Measurements from ENCODE around the gene LMNTD1.
A peak's percentile ranks its signal among the peaks of the same experiment; 100 is the strongest.

The LMNTD1 gene

DNA sequence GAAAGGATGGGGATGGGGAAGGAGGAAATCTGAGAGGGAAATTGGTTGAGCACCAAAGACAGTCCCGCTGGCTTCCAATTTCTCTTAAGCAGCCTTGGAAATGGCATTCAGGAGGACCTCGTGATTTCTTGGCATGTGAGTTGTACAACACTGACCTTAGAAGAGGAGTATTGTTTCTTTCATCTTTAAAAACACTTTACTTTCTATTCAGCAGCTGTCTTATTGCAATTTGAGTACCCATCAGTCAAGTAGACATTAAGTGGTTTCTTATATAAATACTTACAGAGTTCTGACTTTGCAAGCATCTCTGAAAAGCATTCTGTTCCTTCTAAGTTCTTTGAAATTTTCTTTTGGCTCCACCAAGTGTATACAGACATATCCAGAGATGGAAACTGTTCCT is 83.2 kb downstream of the LMNTD1 start:
- Histone ChIP-seq H3K27ac (ENCODE audit: low read depth, low read length) (no peak overlapping the region), H3K4me3 (ENCODE audit: low read length) (no peak overlapping the region), H3K36me3 (ENCODE audit: control insufficient read depth, insufficient read depth, low read length) (no peaks in the 10 kb centered on the region), H3K27me3 (ENCODE audit: control insufficient read depth, insufficient read depth, low read length) (no peaks in the 10 kb centered on the region), H3K9ac (ENCODE audit: low read length) (no peak overlapping the region), H3K4me1 (ENCODE audit: control insufficient read depth, insufficient read depth, low read length) (no peaks in the 10 kb centered on the region)

GRCh38 chr12:25469368-25469767 is 83.7 kb downstream of the LMNTD1 start:
- H3K4me1 ChIP-seq (ENCODE audit: control insufficient read depth, insufficient read depth, low read length): no peaks in the 10 kb centered on the region
- H3K4me3 ChIP-seq (ENCODE audit: low read length): no peak overlapping the region
- no peaks in the 10 kb centered on the region for H3K36me3 ChIP-seq (ENCODE audit: control insufficient read depth, insufficient read depth, low read length)
- H3K27ac ChIP-seq (ENCODE audit: low read depth, low read length): no peak overlapping the region
- no peaks in the 10 kb centered on the region for H3K27me3 ChIP-seq (ENCODE audit: control insufficient read depth, insufficient read depth, low read length)
- H3K9ac ChIP-seq (ENCODE audit: low read length): no peak overlapping the region

- Histone ChIP-seq H3K27ac (ENCODE audit: low read depth, low read length) (no peak overlapping the region), H3K4me1 (ENCODE audit: control insufficient read depth, insufficient read depth, low read length) (no peaks in the 10 kb centered on the region), H3K4me3 (ENCODE audit: low read length) (no peak overlapping the region), H3K36me3 (ENCODE audit: control insufficient read depth, insufficient read depth, low read length) (no peaks in the 10 kb centered on the region), H3K27me3 (ENCODE audit: control insufficient read depth, insufficient read depth, low read length) (no peaks in the 10 kb centered on the region), H3K9ac (ENCODE audit: low read length) (no peak overlapping the region)
These were observed 89.6 kb downstream of the LMNTD1 start for GRCh38 chr12:25463521-25463920.

GRCh38 chr12:25463005-25463404 is 90.1 kb downstream of the LMNTD1 start:
- H3K27ac ChIP-seq (ENCODE audit: low read depth, low read length): no peak overlapping the region

GRCh38 chr12:25459541-25459951 is 93.5 kb downstream of the LMNTD1 start:
- Histone ChIP-seq H3K36me3 (ENCODE audit: control insufficient read depth, insufficient read depth, low read length) (no peaks in the 10 kb centered on the region), H3K4me3 (ENCODE audit: low read length) (no peak overlapping the region), H3K27me3 (ENCODE audit: control insufficient read depth, insufficient read depth, low read length) (no peaks in the 10 kb centered on the region), H3K27ac (ENCODE audit: low read depth, low read length) (no peak overlapping the region), H3K9ac (ENCODE audit: low read length) (no peak overlapping the region), H3K4me1 (ENCODE audit: control insufficient read depth, insufficient read depth, low read length) (no peaks in the 10 kb centered on the region)

More at GRCh38 chr12:25463005-25463404, 90.1 kb downstream of the LMNTD1 start:
- no peaks in the 10 kb centered on the region for H3K27me3 ChIP-seq (ENCODE audit: control insufficient read depth, insufficient read depth, low read length)
- H3K4me3 ChIP-seq (ENCODE audit: low read length): no peak overlapping the region
- no peaks in the 10 kb centered on the region for H3K4me1 ChIP-seq (ENCODE audit: control insufficient read depth, insufficient read depth, low read length)
- H3K9ac ChIP-seq (ENCODE audit: low read length): no peak overlapping the region
- H3K36me3 ChIP-seq (ENCODE audit: control insufficient read depth, insufficient read depth, low read length): no peaks in the 10 kb centered on the region

- Histone ChIP-seq H3K36me3 (ENCODE audit: control insufficient read depth, insufficient read depth, low read length) (no peaks in the 10 kb centered on the region), H3K27me3 (ENCODE audit: control insufficient read depth, insufficient read depth, low read length) (no peaks in the 10 kb centered on the region), H3K27ac (ENCODE audit: low read depth, low read length) (no peak overlapping the region), H3K4me1 (ENCODE audit: control insufficient read depth, insufficient read depth, low read length) (no peaks in the 10 kb centered on the region), H3K9ac (ENCODE audit: low read length) (no peak overlapping the region), H3K4me3 (ENCODE audit: low read length) (no peak overlapping the region)
These were observed 95.0 kb downstream of the LMNTD1 start for GRCh38 chr12:25458047-25458552.

GRCh38 chr12:25456474-25456873 is 96.6 kb downstream of the LMNTD1 start:
- no peak overlapping the region for H3K27ac ChIP-seq (ENCODE audit: low read depth, low read length)
- no peaks in the 10 kb centered on the region for H3K36me3 ChIP-seq (ENCODE audit: control insufficient read depth, insufficient read depth, low read length)
- no peaks in the 10 kb centered on the region for H3K4me1 ChIP-seq (ENCODE audit: control insufficient read depth, insufficient read depth, low read length)
- no peak overlapping the region for H3K4me3 ChIP-seq (ENCODE audit: low read length)
- no peaks in the 10 kb centered on the region for H3K27me3 ChIP-seq (ENCODE audit: control insufficient read depth, insufficient read depth, low read length)
- no peak overlapping the region for H3K9ac ChIP-seq (ENCODE audit: low read length)

DNA sequence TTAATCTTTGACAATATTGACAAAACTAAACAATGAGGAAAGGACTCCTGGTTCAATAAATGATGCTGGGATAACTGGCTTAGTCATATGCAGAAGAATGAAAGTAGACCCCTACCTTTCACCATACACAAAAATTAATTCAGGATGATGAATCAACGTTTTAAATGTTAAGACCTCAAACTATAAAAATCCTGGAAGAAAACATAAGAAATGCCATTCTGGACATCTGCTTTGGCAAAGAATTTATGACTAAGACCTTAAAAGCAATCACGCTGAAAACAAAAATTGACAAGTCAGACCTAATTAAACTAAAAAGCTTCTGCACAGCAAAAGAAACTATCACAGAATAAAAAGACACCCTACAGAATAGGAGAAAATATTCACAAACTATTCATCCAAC is 97.4 kb downstream of the LMNTD1 start:
- no peaks in the 10 kb centered on the region for H3K36me3 ChIP-seq (ENCODE audit: control insufficient read depth, insufficient read depth, low read length)
- H3K27ac ChIP-seq (ENCODE audit: low read depth, low read length): no peak overlapping the region
- no peak overlapping the region for H3K4me3 ChIP-seq (ENCODE audit: low read length)
- no peak overlapping the region for H3K9ac ChIP-seq (ENCODE audit: low read length)
- no peaks in the 10 kb centered on the region for H3K4me1 ChIP-seq (ENCODE audit: control insufficient read depth, insufficient read depth, low read length)
- no peaks in the 10 kb centered on the region for H3K27me3 ChIP-seq (ENCODE audit: control insufficient read depth, insufficient read depth, low read length)

DNA sequence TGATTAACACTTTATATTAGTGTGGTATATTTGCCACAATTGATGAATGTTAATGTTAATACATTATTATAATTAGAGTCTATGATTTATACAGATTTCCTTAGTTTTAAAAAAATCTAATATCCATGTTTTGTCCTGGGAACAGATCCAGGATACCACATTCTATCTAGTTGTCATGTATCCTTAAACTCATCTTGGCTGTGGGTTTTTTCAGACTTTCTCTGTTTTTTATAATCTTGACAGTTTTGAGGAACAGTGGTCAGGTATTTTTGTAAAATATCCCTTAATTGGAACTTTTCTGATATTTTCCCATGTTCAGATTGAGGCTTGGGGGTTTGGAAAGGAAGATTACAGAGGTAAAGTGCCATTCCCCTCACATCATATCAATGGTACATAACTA is 104.1 kb downstream of the LMNTD1 start:
- H3K9ac ChIP-seq (ENCODE audit: low read length): no peak overlapping the region
- H3K27ac ChIP-seq (ENCODE audit: low read depth, low read length): no peak overlapping the region
- H3K4me1 ChIP-seq (ENCODE audit: control insufficient read depth, insufficient read depth, low read length): no peaks in the 10 kb centered on the region
- H3K4me3 ChIP-seq (ENCODE audit: low read length): no peak overlapping the region
- H3K27me3 ChIP-seq (ENCODE audit: control insufficient read depth, insufficient read depth, low read length): no peaks in the 10 kb centered on the region
- H3K36me3 ChIP-seq (ENCODE audit: control insufficient read depth, insufficient read depth, low read length): no peaks in the 10 kb centered on the region

GRCh38 chr12:25447046-25447445 is 106.0 kb downstream of the LMNTD1 start:
- H3K4me3 ChIP-seq (ENCODE audit: low read length): no peak overlapping the region
- no peak overlapping the region for H3K9ac ChIP-seq (ENCODE audit: low read length)
- no peak overlapping the region for H3K27ac ChIP-seq (ENCODE audit: low read depth, low read length)
- H3K4me1 ChIP-seq (ENCODE audit: control insufficient read depth, insufficient read depth, low read length): no peaks in the 10 kb centered on the region
- H3K27me3 ChIP-seq (ENCODE audit: control insufficient read depth, insufficient read depth, low read length): no peaks in the 10 kb centered on the region
- H3K36me3 ChIP-seq (ENCODE audit: control insufficient read depth, insufficient read depth, low read length): no peaks in the 10 kb centered on the region

GRCh38 chr12:25438638-25439037 is 114.4 kb downstream of the LMNTD1 start:
- H3K36me3 ChIP-seq (ENCODE audit: control insufficient read depth, insufficient read depth, low read length): no peaks in the 10 kb centered on the region
- peaks cover 2% of the 10 kb centered on the region for H3K4me1 ChIP-seq (ENCODE audit: control insufficient read depth, insufficient read depth, low read length)
- H3K4me3 ChIP-seq (ENCODE audit: low read length): no peak overlapping the region
- H3K27me3 ChIP-seq (ENCODE audit: control insufficient read depth, insufficient read depth, low read length): no peaks in the 10 kb centered on the region
- no peak overlapping the region for H3K27ac ChIP-seq (ENCODE audit: low read depth, low read length)
- H3K9ac ChIP-seq (ENCODE audit: low read length): no peak overlapping the region

DNA sequence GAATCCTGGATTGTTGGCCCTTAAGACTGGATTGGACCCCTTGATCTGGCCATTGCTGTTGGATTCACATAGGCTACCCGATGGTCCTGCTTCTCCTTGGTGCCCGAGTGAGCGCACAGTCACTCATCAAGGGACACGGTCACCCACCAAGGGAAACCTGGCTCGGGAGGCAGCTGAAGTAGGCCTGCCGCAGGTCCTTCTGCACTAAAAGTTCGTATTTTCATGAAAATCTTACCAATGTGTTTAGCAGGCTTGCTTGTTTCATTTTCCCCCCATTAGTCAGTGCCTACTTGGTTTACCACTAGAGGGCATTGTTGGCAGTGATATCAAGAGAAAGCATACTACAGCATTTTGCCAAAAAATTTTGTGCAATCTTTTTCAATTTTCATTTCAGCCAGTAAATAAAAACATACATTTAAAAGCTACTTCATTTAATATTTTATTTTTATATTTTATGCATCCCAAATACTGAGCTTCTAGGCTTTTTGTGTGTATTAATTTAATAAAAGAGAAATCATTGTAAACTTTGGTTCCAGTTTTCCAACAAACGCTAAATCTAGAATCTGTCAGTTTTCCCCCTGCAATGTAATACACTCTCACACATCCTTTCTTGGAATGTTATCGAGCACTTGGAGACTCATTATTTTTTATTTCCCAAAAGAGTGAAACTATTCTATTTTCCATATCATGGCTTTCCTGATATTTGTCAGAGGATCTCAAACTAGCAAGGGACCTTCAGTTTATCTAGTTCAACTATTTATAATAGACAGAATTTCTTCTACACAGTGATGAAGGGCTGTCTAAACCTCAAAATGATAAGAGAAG is 116.7 kb downstream of the LMNTD1 start:
- Histone ChIP-seq H3K27ac (ENCODE audit: low read depth, low read length) (no peak overlapping the region), H3K4me1 (ENCODE audit: control insufficient read depth, insufficient read depth, low read length) (peaks cover 9% of the 10 kb centered on the region), H3K4me3 (ENCODE audit: low read length) (peak overlapping the region; percentile 57), H3K36me3 (ENCODE audit: control insufficient read depth, insufficient read depth, low read length) (no peaks in the 10 kb centered on the region), H3K9ac (ENCODE audit: low read length) (no peak overlapping the region), H3K27me3 (ENCODE audit: control insufficient read depth, insufficient read depth, low read length) (no peaks in the 10 kb centered on the region)

DNA sequence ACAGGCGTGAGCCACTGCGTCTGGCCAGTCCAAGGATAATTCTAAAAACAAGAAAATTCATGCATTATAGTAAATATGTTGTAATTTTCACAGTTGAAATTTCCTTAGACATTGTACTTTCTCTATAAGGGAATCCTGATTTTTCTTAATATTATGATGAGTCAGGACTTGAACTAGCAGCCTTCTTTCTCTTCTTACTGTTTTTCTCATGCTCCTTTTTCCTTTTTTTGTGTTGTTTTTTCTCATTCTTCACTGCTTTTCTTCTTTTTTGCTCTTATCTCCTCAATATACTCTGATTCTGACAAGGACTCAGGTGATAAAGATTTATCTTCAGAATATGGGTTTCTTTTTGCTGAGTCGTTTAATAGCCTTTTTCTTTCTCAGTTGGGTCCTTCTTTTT is 117.7 kb downstream of the LMNTD1 start:
- Histone ChIP-seq H3K27ac (ENCODE audit: low read depth, low read length) (no peak overlapping the region), H3K27me3 (ENCODE audit: control insufficient read depth, insufficient read depth, low read length) (no peaks in the 10 kb centered on the region), H3K36me3 (ENCODE audit: control insufficient read depth, insufficient read depth, low read length) (no peaks in the 10 kb centered on the region), H3K4me1 (ENCODE audit: control insufficient read depth, insufficient read depth, low read length) (peaks cover 9% of the 10 kb centered on the region), H3K9ac (ENCODE audit: low read length) (no peak overlapping the region), H3K4me3 (ENCODE audit: low read length) (no peak overlapping the region)
